Mesodermal cell (in vitro differentiated cells): Measurements from ENCODE around the gene ABCB9. TPM values are rescaled to one million over a fixed set of nuclear protein-coding genes. Genes with fewer than 3 reads are reported as not detected.
A peak's percentile ranks its signal among the peaks of the same experiment; 100 is the strongest.
"Not testable (repeated sequence)": the region's sequence is repeated elsewhere in the genome, so short reads cannot be mapped to it uniquely, and the experiment has no call there.

Experiments
- H3K27ac ChIP-seq: 2 replicates; pipeline ENCODE4 v1.7.0; 2013; ENCODE audit warnings: mild to moderate bottlenecking, low read depth, low read length, moderate library complexity; ENCODE audit not compliant: severe bottlenecking
- H3K36me3 ChIP-seq: 2 replicates; pipeline ENCODE4 v1.7.1; 2013; ENCODE audit warnings: mild to moderate bottlenecking, low read length, moderate library complexity; ENCODE audit not compliant: control insufficient read depth, insufficient read depth
- H3K4me1 ChIP-seq: one replicate; pipeline ENCODE4 v1.7.1; 2013; ENCODE audit warnings: mild to moderate bottlenecking, low read length; ENCODE audit not compliant: insufficient read depth, control insufficient read depth, poor library complexity, severe bottlenecking
- H3K4me3 ChIP-seq: 2 replicates; pipeline ENCODE4 v1.7.0; 2013; ENCODE audit warnings: low read length, control low read depth, mild to moderate bottlenecking; ENCODE audit not compliant: insufficient read depth, poor library complexity, severe bottlenecking; ENCODE audit errors: extremely low read depth
- H3K9me3 ChIP-seq: 2 replicates; pipeline ENCODE4 v1.7.1; 2013; ENCODE audit warnings: mild to moderate bottlenecking, low read length, moderate library complexity; ENCODE audit not compliant: control insufficient read depth
- WGBS, 2 experiments: methylation state at CpG; one replicate each; pipeline ENCODE4 v1.1.5; 2013; ENCODE audit warnings: missing lambda C conversion rate in 2 of 2; ENCODE audit not compliant: insufficient coverage in 2 of 2; 5-methylcytosine and 5-hydroxymethylcytosine counted together
- polyA plus RNA-seq, 2 experiments: library from polyadenylated mRNA; stranded (reverse); fragments of 50-300 nt; gene quantifications; one replicate each; pipeline ENCODE4 v1.2.3, GENCODE V29; 2013

ABCB9 gene
- 4.4 TPM for polyA plus RNA-seq (2013, experiment 1 of 2)
- 2.2 TPM for polyA plus RNA-seq (2013, experiment 2 of 2)

DNA sequence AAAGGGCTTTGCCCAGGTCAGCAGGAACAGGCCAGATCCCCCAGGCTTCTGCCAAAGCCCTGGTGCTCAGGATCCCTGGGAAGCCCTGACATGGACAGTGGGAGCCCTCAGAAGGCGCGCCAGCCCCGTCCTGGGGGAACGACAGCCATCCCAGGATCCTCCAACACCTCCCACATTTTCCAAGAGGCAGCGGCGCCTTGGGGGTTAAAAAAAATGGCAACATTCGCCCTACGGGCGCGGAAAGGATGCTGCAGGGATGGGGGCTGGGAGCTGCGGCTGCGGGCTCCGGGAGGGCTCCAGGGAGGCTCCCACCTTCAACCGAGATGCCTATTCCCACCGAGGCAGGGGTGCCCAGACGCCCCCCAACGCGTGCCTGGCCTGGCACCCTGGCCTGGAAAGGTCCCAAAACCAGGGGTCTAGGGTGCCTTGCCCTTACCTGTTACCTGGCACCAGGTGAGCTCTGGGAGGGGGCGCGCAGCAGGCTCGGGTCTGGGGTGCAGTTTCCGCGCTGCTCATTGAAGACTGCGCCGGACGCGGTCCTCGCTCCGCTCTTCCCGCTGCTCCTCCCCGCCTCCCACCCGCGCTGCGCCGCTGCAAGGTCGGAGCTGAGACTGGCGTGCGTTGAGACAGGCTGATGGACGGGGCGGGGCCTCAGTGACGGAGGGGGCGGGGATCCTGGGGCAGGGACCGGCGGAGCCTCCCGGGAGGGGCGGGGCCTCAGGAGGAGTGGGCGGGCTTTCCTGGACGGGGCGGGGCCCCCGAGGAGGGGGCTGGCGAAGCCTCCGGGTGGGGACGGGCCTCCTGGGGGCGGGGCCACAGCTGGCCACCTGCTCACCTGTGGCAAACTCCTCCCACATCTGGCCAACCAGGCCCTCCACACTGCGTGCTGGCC is at the start of gene ABCB9:
ABCB9 (minus strand) TSS at position 613 of the 892 bp plus-strand sequence. CDS start 6,228 bp downstream, outside the sequence.
- no peaks in the 10 kb centered on the region for H3K9me3 ChIP-seq
- H3K36me3 ChIP-seq: no peaks in the 10 kb centered on the region
- H3K4me3 ChIP-seq: peak within 1 kb of the TSS; percentile 59
- H3K27ac ChIP-seq: no peak within 1 kb of the TSS
- H3K4me1 ChIP-seq: peaks cover 11% of the 10 kb centered on the region
- 1% methylated on average over 38 to 45 of the region's 55 CpGs for WGBS, 2 experiments

DNA sequence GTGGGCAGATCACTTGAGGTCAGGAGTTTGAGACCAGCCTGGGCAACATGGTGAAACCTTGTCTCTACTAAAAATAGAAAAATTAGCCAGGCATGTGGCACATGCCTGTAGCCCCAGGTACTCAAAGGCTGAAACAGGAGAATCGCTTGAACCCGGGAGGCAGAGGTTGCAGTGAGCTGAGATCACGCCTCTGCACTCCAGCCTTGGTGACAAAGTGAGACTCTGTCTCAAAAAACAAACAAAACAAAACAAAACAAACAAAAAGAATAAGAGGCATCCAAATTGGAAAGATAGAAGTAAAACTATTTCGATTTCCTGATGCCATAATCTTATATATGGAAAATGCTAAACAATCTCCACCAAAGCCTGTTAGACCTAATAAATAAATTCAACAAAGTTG is 48.2 kb upstream of the ABCB9 start:
- H3K36me3 ChIP-seq, H3K4me1 ChIP-seq, H3K9me3 ChIP-seq, H3K4me3 ChIP-seq, H3K27ac ChIP-seq: not testable (repeated sequence)
- WGBS, 2 experiments: 86 to 87% methylated on average over 2 to 3 of the region's 4 CpGs

DNA sequence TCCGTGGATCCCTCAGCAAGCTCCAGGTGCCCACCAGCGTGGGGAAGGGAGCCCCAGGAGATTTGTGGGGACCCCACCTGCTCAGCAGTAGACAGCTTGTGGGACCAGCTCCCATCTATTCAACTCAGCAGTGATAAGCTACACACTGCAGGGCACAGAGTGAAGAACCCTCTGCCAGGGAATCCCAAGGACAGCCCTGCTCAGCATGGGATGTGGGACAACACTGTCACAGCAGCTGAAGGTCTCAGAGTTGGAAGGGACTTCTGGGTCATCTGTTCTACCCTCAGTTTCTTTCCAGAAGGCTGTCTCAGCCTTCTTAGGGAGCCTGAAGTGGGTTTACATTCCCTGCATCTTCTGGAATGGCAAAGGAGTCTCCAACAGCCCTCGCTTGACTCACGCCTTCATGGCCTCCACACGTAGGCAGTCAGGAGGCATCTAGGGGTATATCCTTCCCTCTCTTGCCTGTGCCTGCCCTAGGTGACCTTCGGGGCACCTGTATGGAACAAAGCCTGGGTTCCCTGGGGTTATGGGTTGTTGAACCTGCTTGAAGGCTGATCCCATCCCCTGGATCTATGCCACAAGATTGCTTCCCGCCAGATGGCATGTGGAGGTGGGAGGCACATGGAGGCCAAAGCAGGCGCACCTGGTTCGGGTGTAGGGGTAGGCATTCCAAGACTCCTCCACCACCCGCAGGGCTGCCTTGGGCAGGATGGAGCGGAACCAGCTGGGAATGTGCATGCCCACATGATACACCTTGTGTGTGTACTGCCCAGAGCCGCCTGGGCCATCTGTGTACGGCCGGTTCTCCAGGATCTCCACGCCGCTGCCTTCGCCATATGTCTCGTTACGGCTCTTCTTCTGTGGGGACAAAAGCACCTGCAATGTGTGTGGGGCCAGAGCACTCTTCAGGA is 47.2 kb upstream of the ABCB9 start:
- peaks cover 7% of the 10 kb centered on the region for H3K36me3 ChIP-seq
- WGBS, 2 experiments: 95 to 97% methylated on average over 12 to 18 of the region's 19 CpGs
- H3K9me3 ChIP-seq: no peaks in the 10 kb centered on the region
- no peaks in the 10 kb centered on the region for H3K4me1 ChIP-seq
- no peak overlapping the region for H3K4me3 ChIP-seq
- H3K27ac ChIP-seq: no peak overlapping the region

DNA sequence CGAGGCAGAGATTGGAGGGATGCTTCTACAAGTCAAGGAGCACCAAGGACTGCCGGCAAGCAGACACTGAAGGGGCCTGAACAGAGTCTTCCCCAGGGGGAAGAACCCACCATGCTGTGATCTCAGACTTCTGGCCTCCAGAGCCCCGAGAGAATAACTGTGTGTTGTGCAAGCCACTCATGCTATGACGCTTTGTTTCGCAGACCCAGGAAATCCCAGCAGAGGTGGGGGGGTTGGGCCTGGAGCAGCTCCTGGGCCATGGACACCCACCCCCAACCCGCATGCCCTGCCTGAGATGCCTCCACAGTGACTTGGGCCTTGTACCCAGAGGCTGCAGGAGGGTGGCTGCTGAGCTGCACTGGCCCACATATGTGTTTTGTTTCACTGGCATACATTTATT is 45.4 kb upstream of the ABCB9 start:
- 85 to 96% methylated on average over 3 to 5 of the region's 6 CpGs for WGBS, 2 experiments
- H3K4me1 ChIP-seq: peaks cover 6% of the 10 kb centered on the region
- H3K4me3 ChIP-seq: no peak overlapping the region
- H3K9me3 ChIP-seq: no peaks in the 10 kb centered on the region
- peaks cover 13% of the 10 kb centered on the region for H3K36me3 ChIP-seq
- no peak overlapping the region for H3K27ac ChIP-seq

DNA sequence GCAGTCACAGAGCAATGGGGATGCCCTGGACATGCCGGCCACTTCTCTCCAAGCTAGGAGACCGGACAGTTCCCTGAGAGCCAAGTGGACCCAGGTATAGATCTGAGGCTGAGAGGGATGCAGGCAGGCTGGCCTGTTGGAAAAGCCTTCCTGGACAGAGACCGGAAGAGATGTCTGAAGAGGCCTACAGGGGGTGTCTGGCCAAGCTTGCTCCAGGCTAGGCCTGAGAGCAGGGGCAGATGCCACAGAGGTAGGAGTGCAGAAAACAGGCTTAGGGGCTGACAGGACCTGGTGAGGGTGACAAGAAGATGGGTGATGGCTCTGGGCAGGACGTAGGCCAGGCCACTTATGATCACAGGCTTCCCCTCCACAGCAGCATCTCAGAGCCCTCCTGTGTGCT is 44.4 kb upstream of the ABCB9 start:
- Histone ChIP-seq H3K4me1 (peaks cover 6% of the 10 kb centered on the region), H3K27ac (no peak overlapping the region), H3K36me3 (peaks cover 13% of the 10 kb centered on the region), H3K9me3 (no peaks in the 10 kb centered on the region), H3K4me3 (no peak overlapping the region)
- WGBS, 2 experiments: 97 to 100% methylated on average over 3 of the region's 4 CpGs

DNA sequence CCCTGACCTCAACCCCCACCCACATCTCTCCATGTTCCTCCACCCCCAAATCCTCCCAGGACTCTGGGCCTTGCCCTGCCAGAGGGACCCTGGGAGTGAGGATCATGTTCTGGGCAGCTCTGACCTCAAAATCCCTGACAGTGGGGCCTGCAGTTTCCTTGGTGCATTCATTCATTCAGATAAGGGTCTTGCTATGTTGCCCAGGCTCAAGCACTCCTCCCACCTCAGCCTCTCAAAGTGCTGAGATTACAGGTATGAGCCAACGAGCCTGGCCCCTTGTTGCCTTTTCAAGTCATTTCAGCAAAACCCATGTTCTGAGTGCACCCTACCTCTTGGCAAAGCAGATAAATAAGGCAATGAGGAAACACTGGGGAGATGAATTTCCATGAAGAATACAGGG is 43.8 kb upstream of the ABCB9 start:
- H3K4me3 ChIP-seq: no peak overlapping the region
- H3K9me3 ChIP-seq: no peaks in the 10 kb centered on the region
- 100% methylated on average over 1 of the region's 1 CpG for whole genome bisulfite sequencing, 2 experiments
- H3K27ac ChIP-seq: no peak overlapping the region
- H3K4me1 ChIP-seq: peaks cover 6% of the 10 kb centered on the region
- peaks cover 13% of the 10 kb centered on the region for H3K36me3 ChIP-seq

DNA sequence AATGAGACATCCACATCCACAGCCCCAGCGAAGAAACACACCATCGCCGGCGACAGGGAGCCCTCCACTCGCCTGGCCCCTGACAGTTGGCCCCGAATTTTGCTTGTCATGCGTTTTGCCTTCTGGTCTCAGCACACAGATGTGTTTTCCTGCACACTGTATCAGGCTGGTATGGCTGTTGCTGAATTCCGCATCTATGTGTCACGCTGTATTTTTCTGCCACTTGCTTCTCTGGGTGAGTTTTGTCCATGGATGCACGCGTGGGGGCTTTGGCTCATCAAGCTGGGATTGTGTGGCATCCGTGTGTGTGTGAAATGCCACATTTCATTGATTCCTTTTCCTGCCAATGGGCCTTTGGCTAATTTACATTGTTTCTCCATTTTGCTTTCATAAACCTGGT is 40.7 kb upstream of the ABCB9 start:
- 90% methylated on average over 11 to 12 of the region's 12 CpGs for WGBS, 2 experiments
- no peaks in the 10 kb centered on the region for H3K9me3 ChIP-seq

DNA sequence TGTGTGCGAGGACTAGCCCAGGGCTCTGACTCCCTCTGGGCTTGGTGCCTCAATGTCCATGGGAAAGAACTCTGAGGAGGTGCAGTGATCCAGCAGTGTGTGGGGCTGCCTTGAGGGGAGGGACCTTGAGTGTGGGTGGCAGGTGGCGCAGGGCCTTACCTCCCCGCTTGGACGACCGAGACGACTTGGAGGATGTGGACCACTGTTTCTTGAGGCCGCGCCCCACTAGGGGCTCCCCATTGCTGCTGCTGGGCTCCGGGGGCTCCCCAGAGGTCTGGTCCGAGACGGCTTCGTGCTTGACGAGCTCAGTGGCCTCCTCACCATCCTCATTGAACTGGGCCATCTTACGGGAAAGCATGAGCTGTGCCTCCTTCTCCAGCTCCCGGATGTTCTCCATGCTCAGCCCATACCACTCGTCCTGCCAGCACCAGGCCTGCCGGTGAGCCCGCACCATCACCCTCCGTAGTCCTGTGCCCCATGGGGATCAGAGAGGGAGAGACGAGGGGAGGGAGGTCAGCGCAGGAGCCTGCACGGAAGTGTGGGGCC is 38.9 kb upstream of the ABCB9 start:
- no peak overlapping the region for H3K4me3 ChIP-seq
- H3K9me3 ChIP-seq: no peaks in the 10 kb centered on the region
- H3K27ac ChIP-seq: no peak overlapping the region
- peaks cover 6% of the 10 kb centered on the region for H3K4me1 ChIP-seq
- H3K36me3 ChIP-seq: peaks cover 14% of the 10 kb centered on the region
- 95 to 96% methylated on average over 16 to 19 of the region's 22 CpGs for WGBS, 2 experiments

More for the DNA sequence above, 40.7 kb upstream of the ABCB9 start:
- Histone ChIP-seq H3K27ac (no peak overlapping the region), H3K4me1 (peaks cover 6% of the 10 kb centered on the region), H3K4me3 (no peak overlapping the region), H3K36me3 (peaks cover 14% of the 10 kb centered on the region)

DNA sequence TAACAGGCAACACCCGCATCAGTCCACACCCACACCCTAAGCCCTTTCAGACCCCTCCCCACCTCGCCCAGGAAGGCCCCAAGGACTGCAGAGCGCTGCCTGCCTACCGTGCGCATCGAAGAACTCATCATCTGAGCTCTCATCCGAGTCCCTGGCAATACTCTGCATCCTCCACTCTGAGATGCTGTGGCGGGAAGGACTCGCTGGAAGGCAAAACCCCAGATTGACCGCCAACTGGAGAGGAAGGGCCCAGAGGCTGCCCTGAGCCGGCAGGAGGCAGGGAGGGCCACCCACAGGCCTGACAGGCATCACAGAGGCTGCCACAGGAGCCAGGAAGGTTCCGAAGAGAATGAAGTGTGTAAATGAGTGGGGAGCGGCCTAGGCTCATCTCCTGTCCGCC is 38.0 kb upstream of the ABCB9 start:
- Histone ChIP-seq H3K36me3 (peaks cover 13% of the 10 kb centered on the region), H3K9me3 (no peaks in the 10 kb centered on the region), H3K4me1 (peaks cover 6% of the 10 kb centered on the region), H3K27ac (no peak overlapping the region), H3K4me3 (no peak overlapping the region)
- WGBS, 2 experiments: 87 to 94% methylated on average over 12 to 13 of the region's 14 CpGs

DNA sequence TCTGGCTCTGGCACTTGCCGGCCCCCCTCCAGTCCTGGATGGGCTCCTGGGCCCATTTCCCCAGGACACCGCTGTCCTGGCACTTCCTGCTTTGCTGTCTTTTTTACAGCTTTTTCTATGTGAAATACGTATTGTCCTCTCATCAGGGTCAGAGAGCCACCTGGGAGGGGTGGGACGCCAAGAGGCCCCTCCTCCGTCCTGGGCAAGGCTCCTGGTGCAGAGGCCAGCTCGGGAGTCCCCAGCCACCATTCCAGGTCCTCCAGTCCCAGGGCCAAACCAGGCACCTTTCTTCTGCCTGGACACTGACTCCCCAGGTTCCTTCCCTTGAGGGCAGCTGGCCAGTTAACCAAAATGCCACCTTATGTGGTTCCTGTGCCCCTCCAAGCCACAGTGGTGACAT is 37.0 kb upstream of the ABCB9 start:
- Histone ChIP-seq H3K4me3 (no peak overlapping the region), H3K27ac (no peak overlapping the region), H3K36me3 (peaks cover 9% of the 10 kb centered on the region), H3K9me3 (no peaks in the 10 kb centered on the region), H3K4me1 (peaks cover 6% of the 10 kb centered on the region)
- 83 to 92% methylated on average over 5 to 6 of the region's 6 CpGs for WGBS, 2 experiments
